ENCODE results near the gene NCK2.

The NCK2 gene

GRCh38 chr2:105876191-105876590 is 131.5 kb downstream of the NCK2 start:
- DNase-seq: no peak

DNA sequence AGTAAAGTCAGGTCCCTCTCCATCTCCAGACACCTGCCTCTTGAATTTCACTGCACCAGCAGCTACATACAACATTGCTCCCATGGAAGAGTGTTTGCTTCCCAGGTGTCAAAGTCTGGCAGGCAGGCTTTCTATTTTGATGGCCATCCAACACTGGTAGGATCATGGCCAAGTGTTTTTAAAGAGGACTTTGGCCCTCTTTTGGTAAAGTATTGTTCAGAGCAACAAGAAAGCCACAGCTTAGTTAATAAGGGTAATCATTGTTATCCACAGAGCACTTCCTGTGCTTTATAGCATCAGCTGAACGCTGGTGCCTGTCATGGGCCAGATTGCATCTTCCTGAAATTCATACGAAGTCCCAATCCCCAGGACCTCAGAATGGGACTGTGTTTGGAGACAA is 133.2 kb downstream of the NCK2 start:
- no peak for DNase-seq

DNA sequence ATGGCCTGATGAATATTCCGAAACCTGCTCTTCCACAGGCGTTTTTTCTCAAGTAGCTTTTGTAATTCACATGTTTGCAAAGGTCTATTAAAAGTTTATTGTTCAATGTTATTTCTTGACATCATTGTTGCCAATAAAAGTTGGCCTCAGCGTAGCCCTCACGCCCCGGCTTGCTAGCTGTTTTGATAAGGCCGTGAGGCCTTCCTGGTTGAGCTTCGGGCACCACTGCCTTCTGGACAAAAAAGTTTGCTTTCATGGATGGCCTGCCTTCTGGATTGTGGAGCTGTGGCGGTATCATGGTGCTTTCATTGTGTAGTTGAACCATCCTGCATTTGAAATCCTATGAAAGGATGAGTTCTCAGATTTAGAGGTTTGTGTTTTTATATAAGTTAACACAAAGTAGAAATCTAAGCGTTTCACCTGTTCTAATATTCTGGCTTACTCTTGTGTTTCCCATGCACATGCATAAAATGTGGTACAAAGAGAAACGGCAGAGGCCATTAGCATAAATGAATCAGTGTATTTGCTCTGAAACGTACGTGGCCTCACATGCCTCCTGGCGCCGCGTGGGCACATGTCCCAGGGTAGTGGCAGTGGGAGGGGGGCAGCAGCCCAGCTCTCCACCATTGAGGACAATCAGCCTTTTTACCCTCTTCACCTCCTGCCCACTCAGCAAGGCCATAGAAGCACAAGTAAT is 134.5 kb downstream of the NCK2 start:
- no peak for DNase-seq

DNA sequence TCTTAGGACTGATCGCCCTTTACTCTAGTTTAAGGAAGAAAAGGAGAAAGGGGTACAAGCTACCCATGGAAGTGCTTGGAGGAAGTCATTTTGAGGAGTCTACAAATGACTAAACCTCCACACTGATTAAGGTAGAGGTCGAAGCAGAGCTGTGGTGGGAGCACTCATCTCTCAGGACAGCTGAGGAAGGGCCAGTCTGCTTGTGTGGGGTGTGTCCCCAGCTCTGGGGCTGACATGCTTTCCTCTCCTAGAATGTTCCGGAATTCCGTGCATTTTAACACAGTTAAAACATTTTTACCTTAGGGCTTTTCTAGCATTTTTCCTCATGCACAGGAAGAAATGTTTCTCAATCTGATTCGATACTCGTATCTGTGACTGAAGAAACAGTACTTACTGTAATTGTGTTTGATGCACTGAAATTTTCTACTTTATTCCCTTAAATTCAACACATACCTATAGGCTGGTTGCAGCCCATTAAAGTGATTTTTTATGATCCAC is 135.1 kb downstream of the NCK2 start:
- no peak for DNase-seq

DNA sequence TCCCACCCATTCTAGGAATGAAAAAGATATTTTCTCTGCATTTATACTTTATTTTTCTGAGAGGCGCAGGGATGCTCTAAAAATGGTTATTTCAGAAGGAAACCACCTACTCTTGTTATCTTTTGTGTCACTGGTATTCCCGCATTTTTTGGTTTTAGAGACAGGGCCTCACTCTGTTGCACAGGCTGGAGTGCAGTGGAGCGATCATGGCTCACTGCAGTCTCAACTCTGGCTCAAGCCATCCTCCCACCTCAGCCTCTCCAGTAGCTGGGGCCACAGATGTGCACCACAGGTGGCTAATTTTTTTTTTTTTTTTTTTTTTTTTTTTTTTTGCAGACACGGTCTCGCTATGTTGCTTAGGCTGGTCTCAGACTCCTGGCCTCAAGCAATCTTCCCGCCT is 135.9 kb downstream of the NCK2 start:
- no peak for DNase-seq

- DNase-seq: no peak
Observed at GRCh38 chr2:105881286-105882136, 136.8 kb downstream of the NCK2 start.

DNA sequence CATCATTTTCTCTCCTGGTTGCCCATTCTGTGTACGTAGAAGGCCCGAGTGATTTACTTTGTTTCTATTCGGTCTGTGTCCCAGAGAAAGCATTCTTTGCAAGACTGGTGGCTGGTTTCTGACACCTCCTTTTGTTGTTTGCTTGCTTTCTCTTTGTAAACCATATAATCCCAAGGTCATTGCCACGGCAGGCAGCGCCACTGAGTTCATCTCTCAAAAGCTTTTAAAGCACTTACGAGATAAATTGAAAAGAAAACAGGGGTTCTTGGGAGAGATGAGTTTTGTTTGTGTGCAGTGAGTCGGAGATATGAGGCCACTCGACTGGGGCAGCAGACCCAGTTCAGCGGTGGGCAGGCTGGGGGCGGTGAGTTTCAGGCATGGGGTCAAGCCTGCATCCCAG is 137.6 kb downstream of the NCK2 start:
- DNase-seq: no peak

GRCh38 chr2:105882920-105883435 is 138.3 kb downstream of the NCK2 start:
- DNase-seq: no peak

DNA sequence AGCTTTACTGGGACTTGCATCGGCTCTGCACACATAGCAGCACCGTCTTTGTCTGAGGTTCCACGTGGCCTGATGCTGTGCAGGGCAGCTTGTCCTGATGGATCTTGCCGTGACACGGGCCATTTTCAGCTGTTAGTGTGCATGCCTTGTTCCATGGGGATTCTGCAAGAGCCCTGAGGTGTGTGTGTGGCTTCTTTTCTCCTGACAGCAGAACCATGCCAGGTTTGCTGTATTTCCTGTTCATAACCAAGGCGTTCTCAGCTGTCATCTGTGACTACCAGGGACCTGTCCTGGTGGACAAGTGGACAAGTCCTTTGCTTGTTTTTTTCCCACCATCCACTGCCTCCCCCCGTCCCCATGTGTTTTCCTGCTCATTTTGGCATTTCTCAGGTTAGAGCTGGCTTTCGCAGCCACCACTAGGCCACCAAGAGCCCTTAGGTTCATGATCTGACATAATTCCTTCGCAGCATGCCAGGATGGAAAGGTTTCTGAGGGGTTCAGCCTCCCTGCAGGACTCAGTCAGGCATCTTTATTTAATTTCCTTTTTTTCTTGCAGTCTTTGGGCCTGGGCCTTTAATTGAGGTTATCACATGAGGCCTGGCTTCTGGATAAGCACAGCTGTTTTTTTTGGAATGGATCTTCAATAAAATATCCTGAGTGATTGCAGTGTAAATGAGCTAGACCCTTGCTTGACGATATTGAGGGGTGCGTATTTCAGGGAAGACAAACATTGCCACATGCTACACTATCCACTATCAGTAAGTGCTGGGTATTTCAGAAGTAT is 139.4 kb downstream of the NCK2 start:
- peak; percentile 10 to 30 for DNase-seq

- no peak for DNase-seq
Observed at GRCh38 chr2:105885456-105885855, 140.7 kb downstream of the NCK2 start.

DNA sequence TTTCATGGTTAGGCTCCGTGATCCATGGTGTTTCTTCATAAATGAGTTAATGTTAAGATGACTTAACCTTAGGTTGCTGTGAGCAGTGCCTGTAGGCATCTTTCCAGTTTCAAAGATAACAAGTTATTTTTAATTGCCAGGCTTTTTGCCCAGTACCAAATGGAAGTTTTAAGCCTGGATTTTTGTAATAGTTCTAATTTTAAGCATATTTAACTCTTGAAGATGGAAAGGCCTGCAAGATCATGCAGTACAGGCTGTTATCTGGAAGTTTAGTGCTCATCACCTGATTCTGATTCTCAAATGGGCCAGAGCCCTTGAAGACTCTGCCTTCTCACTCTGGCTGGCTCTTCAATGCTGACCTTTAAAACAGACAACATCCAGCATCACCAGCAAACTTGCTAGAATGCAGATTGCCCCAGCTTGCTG is 141.3 kb downstream of the NCK2 start:
- DNase-seq: no peak

GRCh38 chr2:105886687-105887086 is 142.0 kb downstream of the NCK2 start:
- no peak for DNase-seq

DNA sequence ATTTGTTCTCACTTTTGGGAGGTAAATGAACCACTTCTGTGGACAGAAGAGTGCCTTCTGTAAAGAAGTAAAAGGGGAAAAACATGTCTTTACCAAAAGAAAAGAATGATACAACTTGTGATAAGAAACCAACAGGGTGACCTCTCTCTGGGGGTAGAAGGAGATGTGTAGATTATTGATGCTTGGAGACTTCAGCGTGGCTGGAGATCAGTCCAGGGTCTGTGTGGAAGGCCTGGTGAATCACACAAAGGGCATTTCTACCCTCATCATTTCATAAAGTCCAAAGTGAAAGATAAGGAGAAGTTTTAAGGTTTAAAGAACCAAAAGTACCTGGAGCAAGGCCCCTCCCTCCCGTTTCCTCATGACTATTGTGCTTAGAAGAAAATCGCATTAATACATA is 142.5 kb downstream of the NCK2 start:
- no peak for DNase-seq

DNA sequence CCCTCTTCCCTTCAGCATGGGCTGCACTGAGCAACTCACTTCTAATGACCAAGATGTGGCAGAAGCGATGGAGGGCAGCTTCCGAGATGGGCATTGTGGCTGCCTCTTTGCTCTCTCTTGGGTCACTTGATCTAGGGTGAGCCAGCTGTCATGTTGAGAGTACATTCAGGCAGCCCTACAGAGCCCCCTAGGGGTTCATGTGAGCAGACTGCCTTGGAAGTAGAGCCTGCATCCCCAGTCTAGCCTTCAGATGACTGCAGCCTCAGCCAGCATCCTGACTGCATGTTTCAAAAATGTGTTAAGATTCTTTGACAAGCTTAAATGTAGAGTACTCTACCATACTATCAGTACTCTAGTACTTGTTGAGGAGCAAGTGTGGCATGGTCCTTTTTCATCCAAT is 143.9 kb downstream of the NCK2 start:
- no peak for DNase-seq

- DNase-seq: no peak
Observed at GRCh38 chr2:105889046-105889445, 144.3 kb downstream of the NCK2 start.

- no peak for DNase-seq
Observed at GRCh38 chr2:105890111-105890510, 145.4 kb downstream of the NCK2 start.

- no peak for DNase-seq
Observed at GRCh38 chr2:105890856-105891255, 146.1 kb downstream of the NCK2 start.

GRCh38 chr2:105893011-105893995 is 148.6 kb downstream of the NCK2 start:
- no peak for DNase-seq

DNA sequence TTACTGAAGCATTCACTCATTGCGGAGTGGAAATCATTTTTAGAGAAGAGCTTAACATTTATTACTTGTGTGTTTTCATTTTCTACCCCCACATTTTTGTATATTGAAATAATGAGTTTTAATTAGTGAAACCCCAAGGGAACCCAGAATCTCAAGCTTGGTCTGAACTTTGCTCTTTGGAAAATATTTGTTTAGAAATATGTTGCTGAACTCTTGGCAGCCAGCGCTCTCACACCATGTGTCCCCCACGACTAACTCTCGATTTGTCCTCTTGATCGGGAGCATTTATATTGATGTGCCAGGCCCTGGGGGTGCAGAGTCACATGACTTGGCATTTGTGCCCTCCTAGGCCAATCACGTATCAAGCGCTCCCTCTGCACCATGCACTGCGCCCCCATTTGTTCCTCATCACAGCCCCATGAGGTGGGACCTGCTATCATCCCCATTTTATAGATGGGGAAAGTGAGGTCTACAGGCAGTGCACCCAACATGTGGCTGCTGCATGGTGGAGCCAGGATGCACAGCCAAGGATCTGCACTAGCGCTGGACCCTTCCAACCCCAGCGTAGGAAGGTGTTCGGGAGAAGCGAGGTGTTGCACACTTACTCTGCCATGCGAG is 149.7 kb downstream of the NCK2 start:
- DNase-seq: no peak

DNA sequence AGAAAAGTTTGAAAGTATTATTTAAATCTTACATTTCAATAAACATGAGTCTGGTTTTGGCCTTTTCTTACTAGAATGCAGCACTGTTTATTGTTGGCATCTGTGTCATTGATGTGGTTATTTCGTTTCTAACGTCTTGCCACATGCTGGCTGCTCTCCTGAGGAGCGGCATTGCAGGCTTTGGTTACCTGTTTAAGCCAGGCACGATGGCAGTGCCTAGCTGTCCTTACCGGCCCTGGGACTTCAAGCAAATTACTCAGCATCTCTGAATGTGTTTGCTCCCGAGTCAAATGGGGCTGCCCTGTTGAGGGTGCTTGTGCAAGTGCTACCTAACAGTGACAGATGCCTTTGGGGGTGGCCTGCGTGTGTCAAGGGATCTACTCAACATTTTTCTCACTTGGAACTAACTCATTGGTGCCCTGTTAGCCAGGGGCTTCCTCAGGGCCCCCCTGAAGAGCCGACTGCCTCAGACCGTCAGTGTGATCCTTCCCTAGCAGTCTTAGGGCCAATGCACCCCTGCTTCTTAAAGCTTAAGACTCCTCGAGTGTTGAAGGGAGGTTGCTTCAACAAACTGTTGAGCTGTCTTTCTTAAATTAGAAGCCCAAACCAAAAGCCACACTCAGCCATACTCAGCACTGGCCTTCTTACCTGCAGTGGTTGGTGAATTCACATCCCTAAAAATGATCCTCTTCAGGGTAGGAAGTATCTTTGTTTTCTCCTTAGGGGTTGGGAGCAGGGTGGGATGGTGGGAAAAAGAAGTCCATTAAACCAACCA is 151.5 kb downstream of the NCK2 start:
- no peak for DNase-seq

DNA sequence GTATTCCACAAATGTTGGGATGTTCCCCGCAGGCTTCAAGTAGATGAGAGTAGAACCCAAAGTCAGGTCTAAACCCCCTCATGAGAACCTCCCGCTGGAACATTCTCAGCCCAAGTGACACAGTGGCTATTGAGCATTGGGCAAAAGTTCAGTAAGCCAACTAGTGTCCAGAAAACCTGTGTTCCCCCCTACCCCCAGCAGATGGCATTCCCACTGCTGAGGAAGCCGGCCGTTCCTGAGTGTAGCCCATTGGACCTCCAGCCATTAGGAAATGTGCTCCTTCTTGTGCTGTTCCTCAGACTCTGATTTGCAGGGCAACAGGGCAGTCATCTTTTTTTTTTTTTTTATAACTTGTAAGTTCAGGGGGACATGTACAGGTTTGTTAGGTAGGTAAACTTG is 152.1 kb downstream of the NCK2 start:
- no peak for DNase-seq
